Stimulated activated CD4-positive, alpha-beta T cell treated with anti-CD3 and anti-CD28 coated beads, TNF-alpha, amount 100 ng/mL, for 1 hour (primary cell): ENCODE measurements around the gene LAP3.
"Not testable (repeated sequence)": the region's sequence is repeated elsewhere in the genome, so short reads cannot be mapped to it uniquely, and the experiment has no call there.

Source experiments
- DNase-seq, 3 donors: peaks; one replicate each; pipeline ENCODE4 v3.0.0-alpha.2; 2020; ENCODE audit warnings: low read depth in 3 of 3, low spot score in 1 of 3

LAP3 gene

DNA sequence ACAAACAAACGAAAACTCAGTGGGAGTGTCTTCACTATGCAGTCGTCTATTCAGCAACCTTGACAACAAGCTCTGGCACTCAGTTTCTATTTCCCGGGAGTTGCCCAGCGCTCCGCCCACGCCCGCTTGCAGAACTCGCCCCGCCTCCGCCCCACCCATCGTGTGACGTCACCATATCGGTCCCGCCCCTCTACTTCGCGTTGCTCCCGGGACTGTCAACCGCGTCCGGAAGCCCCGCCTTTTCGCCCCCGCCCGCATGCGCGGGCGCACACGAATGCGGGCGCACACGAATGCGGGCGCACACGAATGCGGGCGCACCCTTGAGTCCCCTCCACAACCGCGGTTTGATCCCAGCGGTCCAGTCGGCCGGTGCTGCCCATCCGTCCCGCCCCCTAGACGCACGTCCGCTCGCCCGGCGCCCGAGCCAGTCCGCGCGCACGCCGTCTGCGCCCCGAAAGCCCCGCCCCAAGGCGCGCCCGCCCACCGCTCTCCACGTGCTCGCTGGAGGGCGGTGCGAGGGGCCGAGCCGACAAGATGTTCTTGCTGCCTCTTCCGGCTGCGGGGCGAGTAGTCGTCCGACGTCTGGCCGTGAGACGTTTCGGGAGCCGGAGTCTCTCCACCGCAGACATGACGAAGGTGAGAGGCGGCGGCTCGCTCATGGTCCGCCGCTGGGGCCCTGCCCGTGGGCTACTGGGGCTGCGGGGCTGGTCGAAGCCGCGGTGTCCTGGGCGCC lies at the start of gene LAP3:
Gene LAP3, plus strand, starts transcription at position 267 of the 733 bp plus-strand sequence. Its CDS starts 268 bp downstream, at position 535.
- DNase-seq = peak; percentile 94 to 100 (median 99)

DNA sequence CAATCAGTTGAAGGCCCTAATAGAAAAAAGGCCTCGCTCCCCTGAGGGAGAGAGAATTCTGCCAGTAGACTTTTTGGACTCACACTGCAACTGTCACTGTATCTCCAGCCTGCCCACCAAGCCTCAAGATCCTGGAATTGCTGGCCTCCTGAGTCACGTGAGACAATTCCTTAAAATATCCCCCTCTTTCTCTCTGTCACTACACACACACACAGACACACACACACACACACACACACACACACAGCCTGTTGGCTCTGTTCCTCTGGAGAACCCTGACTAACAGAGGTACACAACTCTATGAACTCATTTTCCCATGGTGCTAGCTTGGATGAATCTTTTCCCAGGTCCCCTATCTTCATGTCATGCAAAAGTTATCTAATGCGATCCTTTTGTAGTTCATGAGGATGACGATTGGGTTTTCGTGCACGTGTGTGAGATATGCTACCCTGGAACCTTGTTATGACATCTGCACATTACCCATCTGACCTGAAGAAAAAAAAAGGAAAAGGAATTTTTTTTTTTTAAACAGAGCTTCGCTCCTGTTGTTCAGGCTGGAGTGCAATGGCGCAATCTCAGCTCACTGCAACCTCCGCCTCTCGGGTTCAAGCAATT lies 48.3 kb upstream of the LAP3 start:
- no peak for DNase-seq

DNA sequence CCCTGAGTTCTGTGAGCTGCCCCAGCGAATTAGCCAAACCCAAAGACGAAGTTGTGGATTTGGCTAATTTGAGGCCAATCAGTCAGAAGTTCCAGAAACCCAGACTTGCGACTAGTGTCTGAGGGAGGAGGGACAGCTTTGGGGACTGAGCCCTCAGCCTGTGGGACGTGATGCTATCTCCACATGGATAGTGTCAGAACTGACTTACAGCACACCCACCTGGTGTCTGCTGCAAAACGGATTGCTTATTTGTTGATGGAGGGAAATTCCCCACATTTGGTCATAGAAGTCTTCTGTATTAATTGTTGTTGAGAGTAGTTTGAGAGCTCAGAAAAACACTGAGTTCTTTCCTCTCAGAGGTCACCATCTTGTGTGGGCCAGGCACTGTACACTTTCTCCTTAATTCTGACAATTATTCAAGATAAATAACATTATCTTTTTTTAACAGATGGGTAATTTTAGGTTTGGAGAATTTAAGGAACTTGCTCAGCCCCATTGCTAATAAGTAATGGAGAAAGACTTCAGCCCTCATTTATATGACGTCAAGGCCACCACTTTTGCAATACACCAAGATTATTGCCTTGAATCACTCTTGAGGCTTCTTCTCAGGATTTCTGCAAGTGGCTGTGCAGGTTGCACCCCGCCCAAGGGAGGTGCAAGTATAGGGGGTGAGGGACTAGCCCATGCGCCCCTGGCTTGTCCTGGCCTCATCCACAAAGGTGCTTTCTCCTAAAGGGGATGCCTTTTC lies 45.3 kb upstream of the LAP3 start:
- no peak for DNase-seq

DNA sequence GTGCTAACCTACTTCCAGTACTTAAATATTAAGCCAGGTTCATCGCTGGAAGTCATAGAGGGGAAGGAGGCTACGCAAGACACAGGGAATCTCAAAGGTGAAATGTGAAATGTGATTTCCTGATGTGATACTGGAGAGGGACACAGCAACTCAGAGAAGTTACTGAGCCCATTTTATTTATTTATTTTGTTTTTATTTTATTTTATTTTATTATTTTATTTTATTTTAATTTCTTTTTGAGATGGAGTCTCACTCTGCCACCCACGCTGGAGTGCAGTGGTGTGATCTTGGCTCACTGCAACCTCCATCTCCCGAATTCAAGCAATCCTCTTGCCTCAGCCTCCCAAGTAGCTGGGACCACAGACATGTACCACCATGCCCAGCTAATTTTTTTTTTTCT lies 42.3 kb upstream of the LAP3 start:
- no peak for DNase-seq

DNA sequence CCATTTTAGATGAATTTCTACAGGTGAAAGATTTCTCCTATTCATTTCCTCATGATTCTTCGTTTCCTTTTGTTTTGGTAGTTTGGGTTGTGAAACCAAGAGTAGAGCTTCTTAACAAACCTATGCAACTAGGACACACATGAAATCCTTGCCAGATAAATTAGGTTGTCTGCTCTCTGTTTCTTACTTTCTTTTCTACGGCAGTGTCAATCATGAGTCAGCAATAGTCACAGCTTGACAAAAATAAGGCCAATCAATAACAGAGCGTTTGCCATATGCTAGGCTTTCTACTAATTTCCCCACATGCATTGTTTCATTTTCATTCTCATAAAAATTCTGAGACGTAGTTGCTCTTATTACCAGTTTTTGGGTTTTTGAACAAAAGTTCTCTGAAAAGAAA lies 41.8 kb upstream of the LAP3 start:
- no peak for DNase-seq

DNA sequence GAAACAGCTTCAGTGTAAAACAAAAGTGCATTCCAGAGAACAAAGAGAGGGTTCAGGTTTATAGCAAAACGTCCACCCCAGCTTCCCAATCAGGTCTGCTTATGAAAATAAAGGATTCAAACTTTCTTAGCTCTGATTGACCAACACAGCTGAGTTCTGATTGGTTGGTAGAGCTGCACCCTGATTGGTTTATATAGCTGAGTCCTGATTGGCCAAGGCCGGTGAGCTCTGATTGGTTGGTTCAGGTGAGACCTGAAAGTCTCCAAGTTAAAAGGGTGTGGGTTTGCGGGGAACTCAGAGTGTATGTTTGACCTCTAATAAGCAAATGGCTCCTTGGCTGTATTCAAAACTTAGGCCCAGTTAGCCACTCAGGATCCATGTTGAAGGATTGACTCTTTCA lies 41.1 kb upstream of the LAP3 start:
- DNase-seq = no peak

DNA sequence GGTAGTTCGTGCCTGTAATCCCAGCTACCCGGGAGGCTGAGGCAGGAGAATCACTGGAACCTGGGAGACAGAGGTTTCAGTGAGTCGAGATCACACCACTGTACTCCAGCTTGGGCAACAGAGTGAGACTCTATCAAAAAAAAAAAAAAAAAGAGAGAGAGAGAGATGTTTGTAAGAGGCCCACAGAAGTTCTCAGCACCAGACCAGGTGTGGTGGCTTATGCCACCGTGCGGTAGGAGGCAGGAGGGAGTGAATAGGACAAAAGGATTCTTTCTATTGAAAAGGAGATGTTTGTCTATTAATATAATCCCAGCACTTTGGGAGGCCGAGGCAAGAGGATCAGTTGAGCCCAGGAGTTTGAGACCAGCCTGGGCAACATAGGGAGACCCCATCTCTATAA lies 39.9 kb upstream of the LAP3 start:
- not testable (repeated sequence) for DNase-seq

DNA sequence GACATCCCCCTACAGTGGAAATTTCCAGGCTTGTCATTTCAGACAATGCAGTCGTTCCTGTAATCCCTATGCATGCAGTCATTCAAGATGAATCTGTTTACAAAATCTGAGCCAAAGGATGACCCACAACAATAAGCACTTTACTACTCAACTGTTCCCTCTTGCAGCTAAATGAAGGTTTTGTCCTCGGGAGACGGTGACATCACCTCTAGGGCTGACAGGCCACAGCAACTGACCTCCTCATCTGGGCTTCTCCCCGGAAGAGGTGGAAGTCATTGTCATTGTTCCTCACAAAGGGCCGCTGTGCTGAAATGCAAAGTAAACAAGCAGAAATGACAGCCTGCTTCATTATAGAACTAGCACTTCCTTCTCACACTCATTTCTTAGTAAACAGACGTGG lies 32.8 kb upstream of the LAP3 start:
- DNase-seq = no peak

DNA sequence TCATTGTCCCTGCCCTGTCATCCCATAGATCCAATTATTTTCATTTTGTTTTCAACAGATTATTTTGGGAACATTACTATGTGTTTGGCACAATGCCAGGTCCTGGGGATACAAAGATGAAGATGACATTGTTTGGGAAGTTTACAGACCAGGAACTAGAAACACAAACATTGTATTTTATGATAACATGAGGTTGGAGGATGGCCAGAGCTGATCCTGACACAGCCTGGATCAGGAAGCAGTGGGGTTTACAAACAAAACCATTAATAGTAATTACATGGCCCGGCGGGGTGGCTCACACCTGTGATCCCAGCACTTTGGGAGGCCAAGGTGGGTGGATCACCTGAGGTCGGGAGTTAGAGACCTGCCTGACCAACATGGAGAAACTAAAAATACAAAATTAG lies 32.2 kb upstream of the LAP3 start:
- DNase-seq = no peak

DNA sequence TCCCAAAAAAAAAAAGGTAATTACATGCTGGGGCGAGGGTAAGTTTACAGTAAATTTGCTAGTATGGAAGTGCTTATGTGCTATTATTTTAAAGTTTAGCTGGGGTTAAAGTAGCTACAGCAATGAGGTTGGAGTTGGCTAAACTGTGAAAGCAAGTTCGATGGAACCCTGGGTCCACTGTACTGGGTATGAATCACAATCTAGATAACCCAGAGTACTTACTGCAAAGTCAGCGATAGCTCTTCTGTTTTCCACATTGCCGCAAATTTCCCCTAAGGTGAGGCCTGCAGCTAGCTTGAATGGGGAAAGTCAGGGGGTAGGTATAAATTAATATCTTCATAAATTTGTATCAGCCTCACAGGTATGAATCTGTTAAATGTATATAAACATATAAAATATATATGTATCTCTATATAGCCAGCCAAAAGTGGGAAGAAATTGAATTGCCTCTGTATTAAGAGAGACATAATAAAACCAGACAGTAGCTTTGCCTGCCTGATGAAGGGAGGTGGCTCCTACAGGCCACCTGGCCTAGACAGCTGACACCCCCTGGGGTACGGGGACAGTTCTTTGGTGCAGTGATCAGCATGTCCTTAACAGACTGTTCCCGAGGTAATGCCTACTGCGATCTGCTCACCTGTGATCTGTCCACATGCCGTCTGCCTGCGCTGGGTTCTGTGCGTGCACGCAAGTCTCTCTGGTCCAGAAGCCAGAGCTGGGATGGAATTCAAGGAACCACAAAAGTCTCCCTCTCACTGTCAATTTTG lies 31.4 kb upstream of the LAP3 start:
- no peak for DNase-seq

DNA sequence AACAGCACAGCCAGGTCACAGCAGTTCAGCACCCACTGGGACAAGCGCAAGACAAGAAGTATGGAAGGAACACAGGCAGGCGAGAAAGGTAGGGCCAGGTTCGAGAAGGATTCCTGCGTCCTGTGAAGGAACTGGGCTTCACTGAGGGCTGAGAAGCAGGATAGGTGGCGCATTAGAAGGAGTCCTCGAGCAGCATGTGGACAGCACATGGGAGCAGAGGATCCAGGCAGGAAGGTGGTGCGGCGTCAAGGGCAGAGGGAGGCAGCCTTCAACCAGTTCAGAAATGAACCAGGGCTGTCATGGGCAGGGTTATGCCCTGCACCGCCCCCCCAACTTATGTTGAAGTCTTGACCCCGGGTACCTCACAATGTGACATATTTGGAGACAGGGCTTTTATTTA lies 30.8 kb upstream of the LAP3 start:
- DNase-seq = no peak

DNA sequence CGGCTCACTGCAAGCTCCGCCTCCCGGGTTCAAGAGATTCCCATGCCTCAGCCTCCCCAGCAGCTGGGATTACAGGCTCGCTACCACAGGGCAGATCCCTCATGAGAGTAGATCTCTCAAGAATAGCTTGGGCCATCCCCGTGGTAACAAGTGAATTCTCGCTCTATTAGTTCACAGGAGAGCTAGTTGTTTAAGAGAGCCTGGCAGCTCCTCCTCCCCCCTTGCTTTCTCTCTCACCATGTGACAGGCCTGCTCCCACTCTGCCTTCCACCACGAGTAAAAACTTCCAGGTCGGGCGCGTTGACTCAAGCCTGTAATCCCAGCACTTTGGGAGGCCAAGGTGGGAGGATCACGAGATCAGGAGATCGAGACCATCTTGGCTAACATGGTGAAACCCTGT lies 30.3 kb upstream of the LAP3 start:
- DNase-seq = no peak

DNA sequence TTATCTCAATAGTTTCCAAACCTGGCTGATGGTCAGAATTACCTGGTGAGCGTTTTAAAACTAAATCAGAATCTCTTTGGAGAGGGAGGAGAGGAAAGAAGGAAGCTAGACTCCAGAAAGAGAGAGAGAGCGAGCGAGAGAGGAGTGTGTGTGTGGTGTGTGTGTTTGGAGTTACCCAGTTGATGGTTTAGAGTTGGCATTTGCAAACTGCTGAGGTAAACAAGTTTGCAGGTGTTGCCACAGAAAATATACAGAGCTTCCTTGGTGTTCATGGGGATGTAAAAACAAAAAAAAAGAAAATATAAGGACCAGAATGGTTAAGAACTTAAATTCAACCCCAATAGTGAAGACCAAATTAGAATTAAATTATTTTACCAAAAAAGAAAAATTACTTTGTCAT lies 26.4 kb upstream of the LAP3 start:
- no peak for DNase-seq

DNA sequence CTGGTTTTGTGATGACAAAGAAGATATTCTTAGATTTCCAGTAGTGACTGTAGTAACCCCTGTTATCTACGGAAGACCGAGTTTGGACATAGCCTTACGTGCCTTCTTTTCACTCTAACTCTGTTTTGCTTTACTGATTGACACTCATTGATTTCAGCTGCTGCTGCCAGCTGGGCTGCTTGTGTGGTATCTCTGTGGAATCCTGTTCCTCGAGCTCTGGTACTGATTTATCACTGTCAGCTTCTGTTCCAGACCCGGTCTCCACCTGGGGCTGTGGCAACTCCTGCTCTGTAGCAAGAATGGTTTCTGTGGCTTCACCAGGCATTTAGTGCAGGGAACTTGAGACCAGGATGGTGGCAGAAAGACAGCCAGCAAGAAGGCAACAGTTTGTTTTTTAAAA lies 24.6 kb upstream of the LAP3 start:
- DNase-seq = no peak

DNA sequence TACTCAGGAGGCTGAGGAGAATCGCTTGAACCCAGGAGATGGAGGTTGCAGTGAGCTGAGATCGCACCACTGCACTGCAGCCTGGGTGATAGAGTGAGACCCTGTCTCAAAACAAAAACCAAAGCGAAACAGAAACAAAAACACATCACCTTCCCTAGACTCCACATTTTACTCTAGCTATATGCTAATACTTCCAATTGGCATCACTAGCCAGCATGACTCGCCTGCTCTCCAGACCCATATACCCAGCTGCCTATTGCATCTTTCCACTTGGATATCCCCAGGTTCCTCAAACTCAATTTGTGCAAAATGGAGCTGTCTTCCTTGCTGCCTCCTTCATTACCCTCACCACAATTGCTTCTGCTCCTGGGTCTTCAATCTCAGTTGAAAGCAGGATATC lies 22.4 kb upstream of the LAP3 start:
- no peak for DNase-seq

DNA sequence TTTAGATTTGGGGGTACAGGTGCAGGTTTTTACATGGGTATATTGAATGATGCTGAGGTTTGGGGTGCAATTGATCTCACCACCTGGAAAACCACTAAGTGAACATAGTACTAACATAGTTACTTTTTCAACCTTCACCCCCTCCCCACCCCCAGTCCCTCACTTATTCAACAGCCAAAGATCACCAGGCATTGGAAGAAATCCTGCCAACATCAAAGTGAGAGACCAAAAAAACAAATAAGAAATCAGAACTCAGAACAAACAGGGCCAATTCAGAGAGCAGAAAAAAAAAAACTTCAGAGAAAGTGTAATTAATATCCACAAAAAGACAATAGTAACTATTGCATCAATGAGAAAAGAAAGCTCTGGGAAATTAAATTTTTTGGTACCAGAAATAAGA lies 20.5 kb upstream of the LAP3 start:
- no peak for DNase-seq

DNA sequence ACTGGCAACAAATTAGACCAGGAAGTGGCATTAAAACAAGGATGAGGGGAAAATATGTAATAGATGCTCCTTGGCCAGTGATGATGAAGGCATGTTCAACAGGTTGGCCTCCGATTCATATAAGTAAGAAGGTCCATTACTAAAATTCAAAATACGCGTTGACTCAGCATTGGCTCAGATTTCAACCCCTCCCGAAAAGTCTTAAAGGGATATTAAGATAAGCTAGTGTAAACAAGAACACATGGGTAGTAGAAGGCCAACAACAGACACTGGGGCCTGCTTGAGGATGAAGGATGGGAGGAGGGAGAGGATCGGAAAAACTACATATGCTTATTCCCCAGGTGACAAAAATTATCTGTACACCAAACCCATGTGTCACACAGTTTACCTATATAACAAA lies 19.1 kb upstream of the LAP3 start:
- no peak for DNase-seq

DNA sequence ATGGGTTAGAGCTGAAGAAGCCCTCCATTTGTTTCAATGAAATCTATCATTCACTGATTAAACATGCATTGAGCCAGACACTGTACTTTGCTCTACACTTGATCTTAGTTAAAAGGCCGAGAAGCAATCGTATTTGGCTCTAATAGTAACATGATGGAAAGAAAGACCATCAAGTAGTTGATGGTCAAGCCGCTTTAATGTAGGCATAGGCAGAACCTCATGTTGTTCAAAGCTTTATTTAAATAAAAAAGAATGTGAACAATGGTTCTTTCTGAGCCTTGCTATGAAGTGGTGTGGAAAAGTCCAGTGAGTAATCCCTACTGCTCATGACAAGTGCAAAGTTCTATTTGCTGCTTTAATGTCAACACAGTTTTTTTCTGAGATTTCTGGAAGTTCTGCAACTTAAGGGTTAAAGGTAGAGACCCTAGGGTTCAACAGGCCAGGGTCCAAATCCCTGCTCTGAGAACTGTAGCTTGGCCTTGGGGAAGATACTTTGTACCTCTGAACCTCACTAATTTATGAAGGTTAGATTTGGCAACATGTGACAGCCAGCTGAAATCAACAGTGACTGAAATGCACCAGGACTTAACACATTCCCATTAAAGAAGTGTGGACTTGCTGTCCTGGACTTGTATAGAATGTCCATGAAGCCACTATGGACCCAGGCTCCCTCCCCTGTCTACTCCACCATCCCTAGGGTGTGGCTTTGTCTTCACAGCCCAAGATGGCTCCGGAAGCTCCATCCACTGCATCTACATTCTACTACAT lies 17.9 kb upstream of the LAP3 start:
- DNase-seq = no peak

DNA sequence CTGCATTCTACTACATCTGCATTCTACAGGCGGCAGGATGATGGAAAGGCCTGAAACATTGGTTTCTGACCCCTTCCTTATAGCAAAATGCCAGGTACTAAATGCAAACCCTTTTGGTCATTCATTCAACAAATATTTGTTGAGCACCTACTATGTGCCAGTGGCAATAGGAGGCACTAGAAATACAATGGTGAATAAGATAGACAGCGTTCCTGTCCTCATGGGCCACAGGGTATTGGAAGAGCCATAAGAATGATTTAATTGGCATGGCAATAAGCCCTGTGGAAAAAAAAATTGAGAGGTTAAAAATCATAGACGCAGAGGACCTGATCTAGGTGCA lies 17.3 kb upstream of the LAP3 start:
- DNase-seq = no peak

DNA sequence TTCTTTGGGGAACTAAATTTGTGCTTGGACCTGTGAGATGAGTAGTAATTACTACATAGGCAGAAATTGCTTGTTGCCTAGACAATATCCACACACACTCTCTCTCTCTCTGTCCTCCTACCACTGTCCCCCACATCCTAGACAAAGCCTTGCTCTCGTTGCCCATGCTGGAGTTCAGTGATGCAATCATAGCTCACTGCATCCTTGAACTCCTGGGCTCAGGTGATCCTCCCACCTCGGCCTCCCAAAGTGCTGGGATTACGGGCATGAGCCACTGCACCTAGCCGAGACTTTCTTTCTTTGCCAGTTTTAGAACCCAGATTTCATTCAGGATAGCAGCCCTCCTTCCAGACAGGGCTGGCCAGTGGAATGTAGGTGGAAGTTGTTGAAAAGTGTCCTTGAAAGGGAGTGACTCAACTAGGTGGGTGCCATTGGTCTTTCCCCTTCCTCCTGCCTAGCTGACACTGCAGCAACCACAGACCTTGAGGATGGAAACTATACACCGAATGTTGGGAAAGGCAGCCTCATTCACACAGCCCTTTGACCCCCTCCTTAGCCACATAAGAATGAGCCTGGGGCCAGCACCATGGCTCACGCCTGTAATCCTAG lies 16.8 kb upstream of the LAP3 start:
- DNase-seq = no peak
